DOHH2 (cell line): ENCODE data around the gene CCDC171.

Source experiments
- H3F3A ChIP-seq: fragments of 200-600 bp; sonication (generic), shearing (Covaris generic); 2 replicates; pipeline ENCODE4 v1.6.0; 2016; ENCODE audit warnings: antibody characterized with exemption, mild to moderate bottlenecking; ENCODE audit not compliant: control insufficient read depth, insufficient read depth
- H3K27ac ChIP-seq: fragments of 200-600 bp; sonication (generic); 2 replicates; pipeline ENCODE4 v1.5.1; 2014; ENCODE audit warnings: low read depth, mild to moderate bottlenecking, low read length, moderate library complexity
- H3K27me3 ChIP-seq: fragments of 200-600 bp; sonication (generic); 2 replicates; pipeline ENCODE4 v1.6.1; 2014; ENCODE audit warnings: mild to moderate bottlenecking, low read length, mixed read lengths; ENCODE audit not compliant: control insufficient read depth
- H3K36me3 ChIP-seq: fragments of 200-600 bp; sonication (generic); 2 replicates; pipeline ENCODE4 v1.6.1; 2014; ENCODE audit warnings: mild to moderate bottlenecking, low read length, moderate library complexity, mixed read lengths; ENCODE audit not compliant: control insufficient read depth
- H3K4me1 ChIP-seq: fragments of 200-600 bp; sonication (generic); 2 replicates; pipeline ENCODE4 v1.6.1; 2014; ENCODE audit warnings: mild to moderate bottlenecking, low read length, mixed read lengths; ENCODE audit not compliant: control insufficient read depth
- H3K4me2 ChIP-seq: fragments of 200-600 bp; sonication (generic); 2 replicates; pipeline ENCODE4 v1.6.0; 2014; ENCODE audit warnings: mild to moderate bottlenecking, low read length, moderate library complexity
- H3K4me3 ChIP-seq: fragments of 200-600 bp; sonication (generic); 2 replicates; pipeline ENCODE4 v1.5.1; 2014; ENCODE audit warnings: mild to moderate bottlenecking, low read length, mixed read lengths
- H3K79me2 ChIP-seq: fragments of 200-600 bp; sonication (generic); 2 replicates; pipeline ENCODE4 v1.6.1; 2014; ENCODE audit warnings: mild to moderate bottlenecking, low read length, mixed read lengths; ENCODE audit not compliant: control insufficient read depth
- H3K9me2 ChIP-seq: fragments of 200-600 bp; sonication (generic); replicated peaks from 2 replicates; pipeline ENCODE4 v1.6.1; 2014; ENCODE audit warnings: mild to moderate bottlenecking, low read length, mixed read lengths; ENCODE audit not compliant: control insufficient read depth
- H3K9me3 ChIP-seq: fragments of 200-600 bp; sonication (generic); 2 replicates; pipeline ENCODE4 v1.6.1; 2014; ENCODE audit warnings: antibody characterized with exemption, low read length, mixed read lengths; ENCODE audit not compliant: control insufficient read depth, insufficient read depth
- H4K20me1 ChIP-seq: fragments of 200-600 bp; sonication (generic); 2 replicates; pipeline ENCODE4 v1.6.0; 2014; ENCODE audit warnings: low read depth, mild to moderate bottlenecking, antibody characterized with exemption, low read length, moderate library complexity; ENCODE audit not compliant: control insufficient read depth, insufficient read depth
- CTCF ChIP-seq: fragments of 200-600 bp; sonication (generic); IDR thresholded peaks from one replicate; pipeline ENCODE4 v1.5.1; 2014; ENCODE audit warnings: antibody characterized with exemption, mild to moderate bottlenecking, low read depth, low read length; ENCODE audit not compliant: poor library complexity, severe bottlenecking
- EZH2phosphoT487 ChIP-seq: fragments of 200-600 bp; sonication (generic); IDR thresholded peaks from 2 replicates; pipeline ENCODE4 v1.6.1; 2017; ENCODE audit warnings: borderline replicate concordance, mild to moderate bottlenecking, antibody characterized with exemption, low read length, moderate library complexity, mixed read lengths

CCDC171 gene

GRCh38 chr9:15670246-15670645 lies 117.4 kb downstream of the CCDC171 start:
- Histone ChIP-seq H3K9me3 (no peaks in the 10 kb centered on the region), H3F3A (0 out of 2 replicates have a peak, but pooled peaks cover 3% of the 10 kb centered on the region), H3K36me3 (0 out of 2 replicates have a peak, but pooled peaks cover 3% of the 10 kb centered on the region), H3K4me2 (no peak overlapping the region), H3K4me1 (no peaks in the 10 kb centered on the region), H3K79me2 (no peaks in the 10 kb centered on the region), H4K20me1 (no peaks in the 10 kb centered on the region), H3K4me3 (no peak overlapping the region), H3K27me3 (no peaks in the 10 kb centered on the region), H3K9me2 (no peaks in the 10 kb centered on the region), H3K27ac (no peak overlapping the region)
- TF ChIP-seq CTCF: no peak
- no peak for TF ChIP-seq EZH2phosphoT487

- Histone ChIP-seq H3K4me2 (no peak overlapping the region), H3F3A (0 out of 2 replicates have a peak, but pooled peaks cover 3% of the 10 kb centered on the region), H4K20me1 (no peaks in the 10 kb centered on the region), H3K27me3 (no peaks in the 10 kb centered on the region), H3K36me3 (0 out of 2 replicates have a peak, but pooled peaks cover 3% of the 10 kb centered on the region), H3K4me3 (no peak overlapping the region), H3K9me3 (no peaks in the 10 kb centered on the region), H3K79me2 (no peaks in the 10 kb centered on the region), H3K27ac (no peak overlapping the region), H3K4me1 (no peaks in the 10 kb centered on the region), H3K9me2 (no peaks in the 10 kb centered on the region)
- TF ChIP-seq EZH2phosphoT487 (no peak), CTCF (no peak)
These were observed 118.1 kb downstream of the CCDC171 start for GRCh38 chr9:15670894-15671293.

- no peaks in the 10 kb centered on the region for H3K27me3 ChIP-seq
- no peak for TF ChIP-seq EZH2phosphoT487
- no peak for TF ChIP-seq CTCF
- H3K4me1 ChIP-seq: no peaks in the 10 kb centered on the region
- no peak overlapping the region for H3K27ac ChIP-seq
- H3F3A ChIP-seq: no peaks in the 10 kb centered on the region
- H3K79me2 ChIP-seq: no peaks in the 10 kb centered on the region
- no peaks in the 10 kb centered on the region for H3K36me3 ChIP-seq
- no peak overlapping the region for H3K4me2 ChIP-seq
- H3K9me3 ChIP-seq: no peaks in the 10 kb centered on the region
- no peaks in the 10 kb centered on the region for H4K20me1 ChIP-seq
- H3K4me3 ChIP-seq: no peak overlapping the region
- H3K9me2 ChIP-seq: no peaks in the 10 kb centered on the region
These were observed 140.9 kb downstream of the CCDC171 start for GRCh38 chr9:15693701-15694100.

- H3K9me3 ChIP-seq: no peaks in the 10 kb centered on the region
- H4K20me1 ChIP-seq: no peaks in the 10 kb centered on the region
- H3K36me3 ChIP-seq: no peaks in the 10 kb centered on the region
- no peaks in the 10 kb centered on the region for H3K79me2 ChIP-seq
- TF ChIP-seq CTCF (no peak), EZH2phosphoT487 (no peak)
- no peak overlapping the region for H3K4me2 ChIP-seq
- no peak overlapping the region for H3K4me3 ChIP-seq
- no peaks in the 10 kb centered on the region for H3K4me1 ChIP-seq
- no peaks in the 10 kb centered on the region for H3K9me2 ChIP-seq
- no peak overlapping the region for H3K27ac ChIP-seq
- H3K27me3 ChIP-seq: no peaks in the 10 kb centered on the region
- no peaks in the 10 kb centered on the region for H3F3A ChIP-seq
These were observed 144.1 kb downstream of the CCDC171 start for GRCh38 chr9:15696979-15697378.
